HG03521 (cell line): ENCODE measurements around the gene LDLR.
"Not testable (repeated sequence)": the region's sequence is repeated elsewhere in the genome, so short reads cannot be mapped to it uniquely, and the experiment has no call there.

Source experiments
- ATAC-seq: cut with Tn5 transposase; IDR thresholded peaks from one replicate; pipeline ENCODE4 v1.9.1; 2021; ENCODE audit warnings: mild to moderate bottlenecking, moderate library complexity; ENCODE audit not compliant: unreplicated experiment

The LDLR gene

DNA sequence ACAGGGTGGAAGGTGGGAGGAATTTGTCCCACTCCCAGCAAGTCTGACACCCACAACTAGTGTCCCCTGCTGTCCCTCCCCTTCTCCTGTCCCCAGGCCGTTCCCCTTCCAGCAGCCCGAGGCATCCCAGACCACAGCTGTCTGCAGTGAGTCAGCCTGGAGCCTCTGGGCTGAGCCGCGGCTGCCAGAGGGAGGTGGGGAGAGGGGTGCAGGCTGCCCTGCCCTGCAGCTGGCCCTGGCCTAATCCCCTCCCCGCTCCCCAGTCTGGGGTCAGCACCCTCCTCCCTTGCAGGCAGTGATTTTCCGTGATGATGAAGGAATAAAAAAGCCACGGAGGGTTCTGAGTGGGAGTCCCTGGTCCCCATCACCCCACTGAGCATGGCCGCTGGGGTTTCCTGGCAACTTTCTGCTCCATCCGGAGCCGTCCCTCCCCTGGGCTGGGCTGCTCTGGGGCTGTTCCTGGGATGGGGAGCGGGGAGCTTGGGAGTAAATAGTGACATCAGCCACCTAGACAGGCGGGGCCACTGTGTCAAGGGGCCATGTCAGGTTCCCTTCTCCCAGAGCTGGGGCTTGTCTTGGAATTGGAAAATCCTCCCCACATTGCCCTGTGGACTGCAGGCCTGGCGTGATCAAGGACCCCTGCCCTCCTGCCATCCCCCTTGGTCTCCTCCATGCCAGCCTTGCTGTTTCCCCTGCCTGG is 49.5 kb downstream of the LDLR start:
- no peak for ATAC-seq

DNA sequence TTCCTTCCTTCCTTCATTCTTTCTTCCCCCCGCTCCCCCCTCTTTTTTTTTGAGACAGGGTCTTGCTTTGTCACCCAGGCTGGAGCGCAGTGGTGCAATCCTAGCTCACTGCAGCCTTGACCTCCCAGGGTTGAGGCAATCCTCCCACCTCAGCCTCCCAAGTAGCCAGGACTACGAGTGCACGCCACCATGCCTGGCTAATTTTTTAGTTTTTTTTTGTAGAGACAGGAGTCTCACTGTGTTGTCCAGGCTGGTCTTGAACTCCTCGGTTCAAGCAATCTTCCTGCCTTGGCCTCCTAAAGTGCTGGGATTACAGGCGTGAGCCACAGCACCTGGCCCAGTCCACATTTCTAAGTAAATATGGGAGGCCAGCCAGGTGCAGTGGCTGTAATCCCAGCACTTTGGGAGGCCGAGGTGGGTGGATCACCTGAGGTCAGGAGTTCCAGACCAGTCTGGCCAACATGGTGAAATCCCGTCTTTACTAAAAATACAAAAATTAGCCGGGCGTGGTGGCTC is 50.8 kb downstream of the LDLR start:
- not testable (repeated sequence) for ATAC-seq

DNA sequence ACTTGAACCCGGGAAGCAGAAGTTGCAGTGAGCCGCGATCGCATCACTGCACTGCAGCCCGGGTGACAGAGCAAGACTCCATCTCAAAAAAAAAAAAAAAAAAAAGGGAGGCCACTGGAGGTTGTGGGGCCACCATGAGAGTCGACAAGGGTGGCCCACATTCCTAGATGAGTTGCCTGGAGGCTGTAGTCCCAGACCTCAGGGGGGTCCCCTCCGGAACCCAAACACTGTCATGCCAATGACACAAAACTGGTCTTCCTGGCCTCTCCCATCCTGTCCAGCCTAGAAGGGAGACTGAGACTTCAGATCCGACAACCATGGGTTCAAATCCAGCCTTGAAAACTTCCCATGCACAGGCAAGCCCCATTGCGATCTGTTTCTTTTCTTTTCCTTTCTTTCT is 51.6 kb downstream of the LDLR start:
- ATAC-seq = no peak

DNA sequence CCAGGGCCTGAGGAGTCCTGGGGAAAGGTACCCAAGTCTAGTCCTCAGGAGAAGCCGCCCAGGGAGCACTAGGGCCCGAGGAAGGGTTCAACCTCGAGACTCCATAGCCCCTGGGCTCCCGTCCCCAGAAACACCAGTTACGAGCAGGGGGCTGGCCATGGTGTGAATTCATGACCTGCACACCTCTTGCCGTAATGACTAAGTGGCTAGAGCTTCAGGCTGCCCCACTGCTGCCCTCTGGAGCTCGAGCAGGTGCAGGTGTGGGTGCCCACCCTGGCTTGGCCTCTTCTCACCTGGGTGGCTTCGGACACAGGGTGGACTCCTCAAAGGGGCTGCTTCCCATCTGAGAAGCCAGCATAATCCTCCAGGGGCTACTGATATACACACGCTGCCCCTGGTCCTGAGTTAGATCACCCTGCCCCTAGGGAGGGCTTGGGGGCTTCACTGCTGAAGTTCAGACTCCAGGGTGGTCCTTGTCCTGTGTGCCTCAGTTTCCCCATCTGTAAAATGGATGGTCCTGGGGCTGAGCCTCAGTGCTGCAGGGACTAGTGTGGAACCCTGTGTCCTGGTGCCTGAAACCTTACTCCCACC is 52.8 kb downstream of the LDLR start:
- ATAC-seq = no peak

DNA sequence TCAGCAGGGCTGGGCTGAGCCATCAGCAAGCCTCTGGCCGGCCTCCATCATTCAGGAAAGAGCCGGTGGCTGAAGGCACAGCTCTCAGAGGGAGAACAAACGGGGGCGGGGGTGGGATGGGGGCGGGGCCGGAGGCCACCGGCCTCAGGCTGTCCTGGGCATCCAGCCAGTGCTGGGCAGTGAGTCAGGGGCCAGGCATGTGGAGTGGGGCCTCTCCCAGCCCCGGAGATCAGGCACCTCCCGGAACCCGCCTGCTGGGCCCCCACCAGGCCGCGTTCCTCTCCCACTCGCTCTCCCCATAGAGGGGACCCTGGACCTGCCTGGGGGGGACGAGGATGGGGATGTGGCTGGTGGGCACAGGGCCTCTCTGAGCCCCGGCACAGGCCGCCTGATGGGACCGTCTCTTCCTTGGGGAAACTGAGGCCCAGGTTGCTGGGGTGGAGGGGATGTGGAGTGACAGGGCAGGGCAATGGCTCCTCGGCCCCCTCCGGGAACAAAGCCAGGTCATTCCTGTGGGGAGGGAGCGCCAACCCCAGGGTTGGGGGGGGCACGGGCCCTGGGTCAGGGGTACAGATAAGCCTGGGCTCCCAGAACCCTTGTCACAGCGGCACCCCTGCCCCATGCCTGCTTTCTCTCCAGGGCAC is 53.4 kb downstream of the LDLR start:
- no peak for ATAC-seq

DNA sequence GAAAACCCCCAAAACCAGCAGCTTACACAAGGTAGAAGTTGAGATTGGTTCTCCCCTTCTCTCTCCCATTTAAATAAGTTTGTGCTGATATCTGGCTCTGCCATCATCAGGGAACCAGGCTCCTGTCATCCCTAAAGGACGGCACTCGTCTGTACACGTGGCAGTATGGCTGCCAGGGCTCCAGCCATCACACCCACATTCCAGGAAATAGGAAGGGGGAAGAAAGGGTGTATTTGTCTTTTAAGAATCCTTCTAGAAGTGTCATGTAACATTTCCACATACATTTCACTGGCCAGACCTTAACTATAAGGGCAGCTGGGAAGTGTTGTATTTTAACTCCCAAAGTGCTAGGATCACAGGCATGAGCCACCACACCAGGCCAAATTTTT is 56.3 kb downstream of the LDLR start:
- no peak for ATAC-seq

DNA sequence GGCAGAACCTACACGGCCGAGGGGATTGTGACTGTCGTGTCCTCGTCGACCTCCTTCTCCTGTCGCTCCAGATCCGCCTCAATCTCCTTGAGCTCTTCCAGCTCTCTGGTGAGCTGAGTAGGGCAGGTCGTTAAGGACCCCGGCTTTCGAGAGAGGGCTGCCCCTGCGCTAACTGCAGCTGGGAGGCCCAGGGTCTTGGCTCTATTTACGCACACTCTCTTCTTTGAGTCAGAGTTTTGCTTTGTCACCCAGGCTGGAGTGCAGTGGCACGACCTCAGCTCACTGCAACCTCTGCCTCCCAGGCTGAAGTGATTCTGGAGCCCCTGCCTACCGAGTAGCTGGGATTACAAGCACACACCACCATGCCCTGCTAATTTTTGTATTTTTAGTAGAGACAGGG is 58.7 kb downstream of the LDLR start:
- ATAC-seq = no peak

DNA sequence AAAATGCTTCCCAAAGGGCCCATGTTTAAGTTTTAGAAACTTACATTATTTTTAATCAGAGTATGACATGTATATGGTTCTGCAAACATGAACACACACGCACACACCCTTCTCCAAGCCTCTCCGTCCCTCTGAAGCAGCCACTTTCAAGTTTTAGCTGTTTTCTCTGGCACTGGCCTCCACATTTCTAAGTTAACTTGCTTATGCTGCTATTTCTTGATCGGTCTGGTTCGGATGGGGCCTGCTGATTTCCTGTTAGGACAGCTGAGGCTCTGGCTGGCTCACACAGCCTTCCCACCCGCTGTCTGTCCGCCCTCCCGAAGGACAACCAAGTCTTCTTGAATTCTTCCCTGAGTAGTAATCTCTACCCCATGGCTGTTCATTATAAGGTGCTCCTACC is 61.9 kb downstream of the LDLR start:
- no peak for ATAC-seq

DNA sequence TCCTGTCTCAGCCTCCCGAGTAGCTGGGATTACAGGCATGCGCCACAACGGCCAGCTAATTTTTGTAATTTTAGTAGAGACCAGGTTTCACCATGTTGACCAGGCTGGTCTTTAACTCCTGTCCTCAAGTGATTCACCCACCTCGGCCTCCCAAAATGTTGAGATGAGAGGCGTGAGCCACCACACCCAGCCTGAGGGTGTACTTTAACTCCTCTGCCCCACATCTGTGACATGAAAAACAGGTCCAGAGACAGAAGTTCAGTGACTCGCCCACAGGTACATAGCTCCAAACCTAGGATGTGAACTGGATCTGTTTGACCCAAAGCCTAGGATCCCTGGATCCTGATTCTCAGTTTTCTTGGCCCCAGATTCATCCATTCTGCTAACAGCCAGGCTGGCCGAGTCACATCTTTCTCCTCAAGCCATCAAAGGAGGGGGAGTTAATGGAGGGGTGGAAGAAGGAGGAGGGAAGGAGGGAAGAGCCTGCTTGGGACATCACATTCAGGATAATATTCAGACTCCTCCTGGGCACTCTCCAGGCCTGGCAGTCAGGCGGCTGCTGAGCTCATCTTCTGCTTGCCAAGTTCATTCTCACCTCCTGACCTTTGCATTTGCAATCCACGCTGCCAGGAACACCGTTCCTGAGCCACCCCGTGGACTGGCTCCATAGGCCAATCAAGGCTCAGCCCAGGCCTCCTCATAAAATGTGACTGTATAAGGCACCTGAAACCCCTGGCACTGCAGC is 63.2 kb downstream of the LDLR start:
- ATAC-seq = no peak

DNA sequence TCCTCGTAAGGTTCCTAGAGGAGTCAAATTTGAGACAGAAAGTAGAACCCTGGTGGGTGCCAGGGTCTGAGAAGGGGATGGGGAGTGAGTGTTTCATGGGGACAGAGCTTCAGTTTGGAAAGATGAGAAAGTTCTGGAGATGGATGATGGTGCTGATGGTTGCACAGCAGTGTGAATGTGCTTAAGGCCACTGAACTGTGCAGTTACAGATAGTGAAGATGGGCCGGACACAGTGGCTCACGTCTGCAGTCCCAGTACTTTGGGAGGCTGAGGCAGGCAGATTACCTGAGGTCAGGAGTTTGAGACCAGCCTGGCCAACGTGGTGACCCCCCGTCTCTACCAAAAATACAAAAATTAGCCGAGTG is 65.4 kb downstream of the LDLR start:
- ATAC-seq = no peak

DNA sequence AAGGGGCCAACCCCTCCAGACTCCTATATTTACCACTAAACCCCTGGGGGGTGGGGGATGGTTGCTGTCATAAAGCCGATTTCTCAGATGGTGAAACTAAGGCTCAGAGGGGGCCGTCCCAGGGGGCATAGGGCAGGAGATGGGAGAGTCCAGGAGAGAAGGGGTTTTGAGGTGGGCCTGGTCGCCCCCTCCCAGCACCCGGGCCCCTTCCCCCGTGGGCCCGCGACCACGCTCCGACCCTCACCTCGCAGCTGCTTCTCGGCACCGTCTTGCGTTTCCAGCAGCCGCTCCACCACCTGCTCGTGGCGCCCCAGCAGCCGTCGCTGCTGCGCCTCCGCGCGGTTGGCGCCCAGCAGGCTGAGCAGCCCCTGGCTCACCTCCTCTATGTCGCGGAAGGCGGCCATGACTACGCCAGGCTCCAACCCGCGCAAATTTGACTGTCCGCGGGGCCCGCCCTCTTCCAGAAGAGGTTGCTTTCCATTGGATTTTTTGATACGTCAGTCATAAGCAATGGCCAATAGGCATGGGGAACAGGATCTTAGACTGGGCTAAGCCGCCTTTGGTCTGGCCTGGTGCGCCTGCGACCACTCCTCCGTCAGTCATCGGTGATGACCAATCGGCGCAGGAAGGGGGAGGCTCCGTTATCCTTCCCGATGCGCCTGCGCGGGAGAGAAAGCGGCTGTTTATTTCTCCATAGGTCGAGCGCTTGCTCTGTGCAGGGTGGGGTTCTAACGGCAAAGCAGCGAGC is 66.3 kb downstream of the LDLR start, which contains the start of gene SPC24:
SPC24 (minus strand) TSS at position 410 of the 748 bp plus-strand sequence; CDS start at position 404, 6 bp downstream.
- ATAC-seq = peak; percentile 89

DNA sequence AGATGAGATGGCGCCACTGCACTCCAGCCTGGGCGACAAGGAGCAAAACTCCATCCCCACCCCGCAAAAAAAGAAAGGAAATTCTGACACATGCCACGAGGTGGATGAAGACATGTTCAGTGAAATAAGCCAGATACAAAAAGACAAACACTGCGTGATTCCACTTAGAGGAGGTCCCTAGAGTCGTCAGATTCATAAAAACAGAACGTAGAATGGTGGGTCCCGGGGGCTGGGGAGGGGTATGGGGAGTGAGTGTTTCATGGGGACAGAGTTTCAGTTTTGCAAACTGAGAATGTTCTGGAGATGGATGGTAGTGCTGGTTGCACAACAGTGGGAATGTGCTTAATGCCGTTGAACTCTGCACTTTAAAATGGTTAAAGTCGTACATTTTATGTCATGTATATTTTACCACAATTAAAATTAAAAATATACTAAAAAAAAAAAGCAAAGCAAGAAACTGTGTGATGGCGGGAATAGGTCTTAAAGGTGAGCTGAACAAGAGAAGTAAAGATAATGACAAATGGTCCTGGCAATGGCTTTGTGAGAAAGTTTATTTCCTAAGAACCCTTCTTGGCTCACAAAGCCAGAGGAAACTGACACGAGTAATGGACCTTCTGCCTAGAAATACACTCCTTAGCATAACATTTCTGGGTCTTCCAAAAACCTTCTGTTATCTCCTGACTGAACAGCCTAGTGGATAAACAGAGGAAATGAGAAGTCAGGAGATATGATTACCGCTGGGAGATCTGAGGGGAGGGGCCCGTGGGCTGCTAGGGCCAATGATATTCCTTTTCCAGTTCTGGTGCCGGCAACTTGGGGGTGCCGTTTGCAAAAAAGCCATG is 70.6 kb downstream of the LDLR start:
- ATAC-seq = no peak

DNA sequence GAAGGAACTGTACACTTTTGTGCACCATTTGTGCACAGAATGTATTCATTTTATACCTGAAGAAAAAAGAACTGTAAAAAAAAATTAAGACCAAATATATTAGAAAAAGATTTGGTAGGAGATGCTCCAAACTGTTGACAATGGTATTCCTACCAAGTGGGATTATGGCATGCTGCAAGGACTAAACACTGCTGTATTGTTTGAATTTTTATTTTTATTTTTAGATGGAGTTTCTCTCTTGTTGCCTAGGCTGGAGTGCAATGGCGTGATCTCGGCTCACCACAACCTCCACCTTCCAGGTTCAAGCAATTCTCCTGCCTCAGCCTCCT is 71.1 kb downstream of the LDLR start:
- ATAC-seq = not testable (repeated sequence)

DNA sequence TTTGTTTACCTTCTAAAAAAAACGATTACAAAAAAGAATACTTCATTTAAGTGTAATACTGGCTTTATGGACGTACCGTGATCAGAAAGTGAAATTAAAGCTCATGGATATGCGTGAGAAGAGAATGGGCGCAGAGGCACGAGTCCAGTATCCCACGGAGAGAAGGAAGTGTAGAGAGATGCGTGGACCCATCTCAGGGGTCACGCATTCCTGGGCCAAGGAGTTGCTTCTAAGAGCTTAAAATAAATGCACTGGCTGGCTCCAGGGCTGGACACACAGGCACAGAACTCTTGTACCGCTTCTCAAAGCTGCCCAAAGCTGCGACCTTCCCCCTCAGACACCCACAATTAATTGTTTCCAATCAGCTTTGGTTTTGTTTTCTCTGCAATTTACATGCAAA is 75.0 kb downstream of the LDLR start:
- ATAC-seq = no peak

DNA sequence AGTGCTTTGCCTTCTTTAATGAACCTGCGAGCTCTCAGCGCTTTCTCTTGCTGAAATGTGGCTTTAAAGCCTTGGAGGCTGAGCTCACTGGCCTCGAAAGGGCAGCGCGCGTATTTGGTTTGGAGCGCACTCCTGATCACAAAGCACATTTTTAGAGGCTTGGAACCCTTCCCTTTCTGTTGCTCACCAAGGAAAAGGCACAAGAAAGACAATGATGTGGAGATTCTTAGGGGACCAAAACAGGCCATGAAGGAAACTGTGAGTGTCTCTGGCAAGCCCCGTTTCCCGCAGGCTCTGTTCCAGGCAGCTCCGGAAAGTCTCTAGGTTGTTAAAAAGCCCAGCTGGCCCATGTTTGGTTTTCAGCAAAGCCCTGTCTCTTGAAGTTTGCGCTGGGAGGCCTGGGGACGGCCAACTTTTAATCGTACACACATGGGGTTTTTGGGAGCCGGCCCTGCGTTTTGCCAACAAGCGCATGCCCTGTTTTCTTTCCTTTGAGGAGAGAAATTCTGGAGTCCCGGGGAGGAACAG is 75.7 kb downstream of the LDLR start:
- ATAC-seq = no peak

DNA sequence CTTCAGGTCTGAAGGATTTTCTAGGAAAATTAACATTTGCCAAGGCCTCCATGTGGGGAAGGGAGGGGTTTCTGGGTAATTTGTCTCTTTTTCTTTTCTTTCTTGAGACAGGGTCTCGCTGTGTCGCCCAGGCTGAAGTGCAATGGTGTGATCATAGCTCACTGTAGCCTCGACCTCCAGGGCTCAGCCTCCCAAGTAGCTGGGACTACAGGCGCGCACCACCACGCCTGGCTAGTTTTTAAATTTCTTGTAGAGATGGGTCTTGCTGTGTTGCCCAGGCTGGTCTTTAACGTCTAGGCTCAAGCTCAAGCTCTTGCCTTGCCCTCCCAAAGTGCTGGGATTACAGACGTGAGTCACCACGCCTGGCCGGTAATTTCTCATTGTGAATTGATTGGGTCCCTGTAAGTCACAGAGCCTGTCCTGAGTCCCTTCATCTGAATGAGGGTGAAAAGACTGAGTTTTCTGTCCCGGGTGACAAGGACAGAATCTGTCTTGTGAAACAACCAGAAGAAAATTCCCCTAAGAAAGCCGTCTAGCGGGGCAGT is 76.3 kb downstream of the LDLR start:
- no peak for ATAC-seq

DNA sequence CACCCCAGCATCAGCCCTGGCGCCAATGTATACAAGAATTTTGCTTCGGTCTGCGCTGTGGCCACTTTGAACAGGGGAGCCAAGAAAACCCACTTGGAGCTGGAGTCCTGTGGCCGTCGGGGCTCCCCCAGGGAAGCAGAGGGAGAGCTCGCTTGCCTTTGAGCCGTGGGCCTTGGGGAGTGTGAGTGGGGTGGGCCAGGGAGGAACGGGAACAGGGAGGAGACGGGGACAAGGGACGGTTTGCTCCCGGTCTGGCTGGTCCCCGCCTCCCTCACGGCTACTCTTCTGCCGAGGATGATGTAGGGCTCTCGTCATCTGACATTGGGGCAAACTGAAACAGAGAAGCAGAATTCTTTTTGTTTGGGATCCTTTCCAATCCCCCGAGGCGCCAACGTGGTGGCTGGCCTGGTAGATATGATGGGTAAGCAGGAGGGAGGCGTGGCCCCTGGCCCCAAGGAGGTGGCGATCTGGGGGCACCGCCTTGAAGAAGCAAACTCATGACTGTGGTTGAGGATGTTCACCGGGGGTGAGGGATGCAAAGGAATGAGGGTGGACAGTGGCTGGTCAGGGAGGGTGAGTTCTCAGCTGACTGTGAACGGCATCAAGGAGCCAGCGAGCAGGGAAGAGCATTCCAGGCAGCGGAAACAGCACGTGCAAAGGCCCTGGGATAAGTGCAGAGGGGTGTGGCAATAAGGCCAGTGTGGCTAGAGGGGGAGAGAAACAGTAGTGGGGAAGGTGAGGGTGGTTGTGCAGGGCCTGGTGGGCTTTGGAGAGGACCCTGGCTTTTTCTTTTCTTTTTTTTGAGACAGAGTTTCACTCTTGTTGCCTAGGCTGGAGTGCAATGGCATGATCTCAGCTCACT is 77.2 kb downstream of the LDLR start:
- no peak for ATAC-seq

DNA sequence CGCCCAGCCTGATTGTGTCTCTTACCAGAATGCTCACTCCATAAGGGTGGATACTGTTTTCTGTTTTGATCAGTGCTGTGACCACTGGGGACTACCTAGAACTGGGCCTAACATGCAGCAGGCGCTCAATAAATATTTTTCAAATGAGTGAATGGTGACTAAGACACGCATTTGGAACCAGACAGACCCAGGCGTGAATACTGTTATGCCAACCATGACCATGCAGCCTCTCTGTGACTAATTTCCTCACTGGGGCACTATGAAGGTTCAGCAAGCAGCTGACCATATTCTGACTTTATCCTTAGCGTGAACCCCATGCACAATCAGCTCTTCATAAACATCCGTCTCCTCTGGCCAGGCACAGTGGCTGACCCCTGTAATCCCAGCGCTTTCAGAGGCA is 79.3 kb downstream of the LDLR start:
- ATAC-seq = no peak
